ENCODE results near the gene HYOU1.

HYOU1 gene

GRCh38 chr11:119094816-119095065, 37.7 kb upstream of the HYOU1 start:
- no CpG with 5 or more reads among the region's 19 CpGs for WGBS (ENCODE audit: insufficient coverage, insufficient read length)
- peaks cover 2% of the 10 kb centered on the region; the same call in 1 of the 2 replicates for H3K4me1 ChIP-seq (ENCODE audit: control insufficient read depth, insufficient read depth, low read length)
- H3K27ac ChIP-seq (ENCODE audit: low read length) = no peak overlapping the region
- no peaks in the 10 kb centered on the region for H3K27me3 ChIP-seq (ENCODE audit: control insufficient read depth, insufficient read depth, low read length)
- no peaks in the 10 kb centered on the region for H3K9me3 ChIP-seq (ENCODE audit: control insufficient read depth, insufficient read depth, low read length)
- DNase-seq (ENCODE audit: low read depth, low spot score) = no peak
- peaks cover 24% of the 10 kb centered on the region for H3K36me3 ChIP-seq (ENCODE audit: control insufficient read depth, insufficient read depth, low read length)
- H3K4me3 ChIP-seq (ENCODE audit: low read length) = peak overlapping the region; percentile 86

GRCh38 chr11:119093942-119094815, 37.2 kb upstream of the HYOU1 start:
- Histone ChIP-seq H3K27me3 (ENCODE audit: control insufficient read depth, insufficient read depth, low read length) (no peaks in the 10 kb centered on the region), H3K4me1 (ENCODE audit: control insufficient read depth, insufficient read depth, low read length) (peaks cover 2% of the 10 kb centered on the region; the same call in 1 of the 2 replicates), H3K36me3 (ENCODE audit: control insufficient read depth, insufficient read depth, low read length) (peaks cover 24% of the 10 kb centered on the region), H3K27ac (ENCODE audit: low read length) (no peak overlapping the region), H3K4me3 (ENCODE audit: low read length) (peak overlapping the region; percentile 86), H3K9me3 (ENCODE audit: control insufficient read depth, insufficient read depth, low read length) (no peaks in the 10 kb centered on the region)
- no CpG with 5 or more reads among the region's 81 CpGs for WGBS (ENCODE audit: insufficient coverage, insufficient read length)
- no peak for DNase-seq (ENCODE audit: low read depth, low spot score)

DNA sequence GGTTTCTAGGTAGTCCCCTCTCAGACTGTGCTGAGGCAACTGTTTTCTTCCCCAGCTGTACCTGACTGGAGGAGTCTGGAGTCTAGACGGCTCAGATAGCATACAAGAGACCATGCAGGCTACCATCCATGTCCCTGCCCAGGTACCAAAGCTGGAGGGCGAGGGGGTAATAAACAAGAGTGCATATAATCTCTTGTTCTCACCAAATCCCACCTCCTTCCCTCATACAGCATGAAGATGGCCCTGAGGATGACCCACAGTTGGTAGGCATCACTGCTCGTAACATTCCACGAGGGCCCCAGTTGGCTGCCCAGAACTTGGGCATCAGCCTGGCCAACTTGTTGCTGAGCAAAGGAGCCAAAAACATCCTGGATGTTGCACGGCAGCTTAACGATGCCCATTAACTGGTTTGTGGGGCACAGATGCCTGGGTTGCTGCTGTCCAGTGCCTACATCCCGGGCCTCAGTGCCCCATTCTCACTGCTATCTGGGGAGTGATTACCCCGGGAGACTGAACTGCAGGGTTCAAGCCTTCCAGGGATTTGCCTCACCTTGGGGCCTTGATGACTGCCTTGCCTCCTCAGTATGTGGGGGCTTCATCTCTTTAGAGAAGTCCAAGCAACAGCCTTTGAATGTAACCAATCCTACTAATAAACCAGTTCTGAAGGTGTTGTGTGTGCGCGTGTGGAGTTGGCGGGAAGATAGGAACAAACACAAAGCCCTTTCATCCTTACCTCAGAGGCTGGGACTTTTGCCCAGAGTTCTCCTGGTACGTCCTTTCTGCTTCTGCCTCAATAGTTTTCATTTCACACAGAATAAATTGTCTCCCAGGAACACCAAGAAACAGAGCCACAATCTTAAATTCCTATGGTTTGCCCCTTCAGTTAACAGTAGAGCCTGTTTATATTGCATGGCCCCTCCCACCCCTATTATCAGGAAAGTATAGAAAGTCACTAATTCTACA, 36.2 kb upstream of the HYOU1 start:
- H3K9me3 ChIP-seq (ENCODE audit: control insufficient read depth, insufficient read depth, low read length) = no peaks in the 10 kb centered on the region
- no peak for DNase-seq (ENCODE audit: low read depth, low spot score)
- peaks cover 2% of the 10 kb centered on the region; the same call in 1 of the 2 replicates for H3K4me1 ChIP-seq (ENCODE audit: control insufficient read depth, insufficient read depth, low read length)
- H3K36me3 ChIP-seq (ENCODE audit: control insufficient read depth, insufficient read depth, low read length) = peaks cover 24% of the 10 kb centered on the region
- no peaks in the 10 kb centered on the region for H3K27me3 ChIP-seq (ENCODE audit: control insufficient read depth, insufficient read depth, low read length)
- peak overlapping the region; percentile 86; the same call in 1 of the 2 replicates for H3K4me3 ChIP-seq (ENCODE audit: low read length)
- no peak overlapping the region for H3K27ac ChIP-seq (ENCODE audit: low read length)
- no CpG with 5 or more reads among the region's 12 CpGs for WGBS (ENCODE audit: insufficient coverage, insufficient read length)

GRCh38 chr11:119091966-119092879, 35.2 kb upstream of the HYOU1 start:
- Histone ChIP-seq H3K36me3 (ENCODE audit: control insufficient read depth, insufficient read depth, low read length) (peaks cover 20% of the 10 kb centered on the region), H3K27ac (ENCODE audit: low read length) (no peak overlapping the region), H3K4me3 (ENCODE audit: low read length) (no peak overlapping the region; the same call in 1 of the 2 replicates), H3K4me1 (ENCODE audit: control insufficient read depth, insufficient read depth, low read length) (peaks cover 2% of the 10 kb centered on the region; the same call in 1 of the 2 replicates), H3K9me3 (ENCODE audit: control insufficient read depth, insufficient read depth, low read length) (no peaks in the 10 kb centered on the region), H3K27me3 (ENCODE audit: control insufficient read depth, insufficient read depth, low read length) (no peaks in the 10 kb centered on the region)
- DNase-seq (ENCODE audit: low read depth, low spot score) = no peak
- no CpG with 5 or more reads among the region's 13 CpGs for whole genome bisulfite sequencing (ENCODE audit: insufficient coverage, insufficient read length)

DNA sequence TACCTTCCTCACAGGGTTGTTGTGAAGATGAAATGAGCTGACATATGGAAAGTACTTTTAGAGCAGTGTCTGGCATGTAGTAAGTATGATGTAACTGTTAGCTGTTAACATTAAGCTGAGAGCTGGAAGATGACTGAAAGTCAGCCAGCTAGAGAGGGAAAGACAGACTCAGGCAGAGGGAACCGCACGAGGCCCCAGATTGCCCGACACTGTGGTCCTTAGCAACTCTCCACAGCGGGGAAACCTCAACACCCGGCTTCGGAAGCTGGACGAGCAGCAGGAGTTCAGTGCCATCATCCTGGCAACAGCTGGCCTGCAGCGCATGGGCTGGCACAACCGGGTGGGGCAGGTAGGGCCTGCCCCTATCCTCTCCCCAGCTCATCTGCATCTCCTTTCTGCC, 34.2 kb upstream of the HYOU1 start:
- no peak for DNase-seq (ENCODE audit: low read depth, low spot score)
- H3K27me3 ChIP-seq (ENCODE audit: control insufficient read depth, insufficient read depth, low read length) = no peaks in the 10 kb centered on the region
- H3K9me3 ChIP-seq (ENCODE audit: control insufficient read depth, insufficient read depth, low read length) = no peaks in the 10 kb centered on the region
- peaks cover 2% of the 10 kb centered on the region; the same call in 1 of the 2 replicates for H3K4me1 ChIP-seq (ENCODE audit: control insufficient read depth, insufficient read depth, low read length)
- WGBS (ENCODE audit: insufficient coverage, insufficient read length) = no CpG with 5 or more reads among the region's 9 CpGs
- no peak overlapping the region for H3K4me3 ChIP-seq (ENCODE audit: low read length)
- H3K27ac ChIP-seq (ENCODE audit: low read length) = no peak overlapping the region
- peaks cover 17% of the 10 kb centered on the region for H3K36me3 ChIP-seq (ENCODE audit: control insufficient read depth, insufficient read depth, low read length)

- WGBS (ENCODE audit: insufficient coverage, insufficient read length) = no CpG with 5 or more reads among the region's 1 CpG
- Histone ChIP-seq H3K36me3 (ENCODE audit: control insufficient read depth, insufficient read depth, low read length) (peaks cover 17% of the 10 kb centered on the region), H3K4me1 (ENCODE audit: control insufficient read depth, insufficient read depth, low read length) (peaks cover 2% of the 10 kb centered on the region; the same call in 1 of the 2 replicates)
Observed at GRCh38 chr11:119089319-119089718, 32.3 kb upstream of the HYOU1 start.

DNA sequence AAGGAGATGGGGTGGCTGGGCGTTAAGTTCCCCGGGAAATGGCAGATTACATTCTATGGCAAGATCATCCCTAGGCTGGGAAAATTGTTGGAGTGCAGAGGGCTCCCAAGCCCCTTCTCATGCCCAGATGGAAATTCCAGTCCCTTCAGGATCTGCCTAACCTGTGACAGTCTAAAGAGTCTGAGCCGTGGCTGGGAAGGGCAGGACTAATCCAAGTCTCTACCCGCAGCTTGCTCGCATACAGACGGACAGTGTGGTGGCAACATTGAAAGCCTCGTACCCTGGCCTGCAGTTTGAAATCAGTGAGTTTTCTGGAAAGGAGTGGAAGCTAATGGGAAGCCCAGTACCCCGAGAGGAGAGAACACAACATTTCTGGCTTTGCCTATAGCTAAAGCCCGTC, 31.4 kb upstream of the HYOU1 start:
- H3K9me3 ChIP-seq (ENCODE audit: control insufficient read depth, insufficient read depth, low read length) = no peaks in the 10 kb centered on the region
- peaks cover 17% of the 10 kb centered on the region for H3K36me3 ChIP-seq (ENCODE audit: control insufficient read depth, insufficient read depth, low read length)
- DNase-seq (ENCODE audit: low read depth, low spot score) = no peak
- no peak overlapping the region for H3K4me3 ChIP-seq (ENCODE audit: low read length)
- WGBS (ENCODE audit: insufficient coverage, insufficient read length) = no CpG with 5 or more reads among the region's 9 CpGs
- no peaks in the 10 kb centered on the region for H3K27me3 ChIP-seq (ENCODE audit: control insufficient read depth, insufficient read depth, low read length)
- H3K4me1 ChIP-seq (ENCODE audit: control insufficient read depth, insufficient read depth, low read length) = peaks cover 2% of the 10 kb centered on the region; the same call in 1 of the 2 replicates
- no peak overlapping the region for H3K27ac ChIP-seq (ENCODE audit: low read length)

More at GRCh38 chr11:119089319-119089718, 32.3 kb upstream of the HYOU1 start:
- no peak for DNase-seq (ENCODE audit: low read depth, low spot score)
- Histone ChIP-seq H3K4me3 (ENCODE audit: low read length) (no peak overlapping the region), H3K27ac (ENCODE audit: low read length) (no peak overlapping the region), H3K9me3 (ENCODE audit: control insufficient read depth, insufficient read depth, low read length) (no peaks in the 10 kb centered on the region), H3K27me3 (ENCODE audit: control insufficient read depth, insufficient read depth, low read length) (no peaks in the 10 kb centered on the region)

DNA sequence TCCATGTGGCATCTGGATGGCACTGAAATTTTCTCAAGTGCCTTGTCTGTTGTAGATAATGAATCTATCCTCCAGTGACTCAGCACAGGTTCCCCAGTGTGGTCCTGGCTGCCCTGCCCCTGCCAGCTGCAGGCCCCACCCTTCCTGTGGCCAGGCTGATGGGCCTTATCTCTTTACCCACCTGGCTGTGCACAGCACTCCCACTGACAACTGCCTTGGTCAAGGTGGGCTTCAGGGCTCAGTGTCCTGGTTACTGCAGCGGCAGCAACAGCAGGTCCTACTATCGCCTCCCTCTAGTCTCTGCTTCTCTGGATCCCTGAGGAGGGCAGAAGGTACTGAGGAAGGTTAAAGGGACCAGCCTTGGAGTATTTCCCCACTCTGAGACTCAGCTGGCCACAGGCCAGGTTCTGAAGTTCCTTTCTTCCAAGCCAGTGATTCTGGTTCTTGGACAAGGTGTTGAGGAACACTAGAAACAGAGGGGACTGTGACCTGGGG, 30.8 kb upstream of the HYOU1 start:
- H3K36me3 ChIP-seq (ENCODE audit: control insufficient read depth, insufficient read depth, low read length) = peaks cover 12% of the 10 kb centered on the region
- DNase-seq (ENCODE audit: low read depth, low spot score) = no peak
- H3K9me3 ChIP-seq (ENCODE audit: control insufficient read depth, insufficient read depth, low read length) = no peaks in the 10 kb centered on the region
- no peak overlapping the region for H3K4me3 ChIP-seq (ENCODE audit: low read length)
- no peaks in the 10 kb centered on the region for H3K27me3 ChIP-seq (ENCODE audit: control insufficient read depth, insufficient read depth, low read length)
- H3K27ac ChIP-seq (ENCODE audit: low read length) = no peak overlapping the region
- WGBS (ENCODE audit: insufficient coverage, insufficient read length) = no CpG with 5 or more reads among the region's 2 CpGs
- H3K4me1 ChIP-seq (ENCODE audit: control insufficient read depth, insufficient read depth, low read length) = peaks cover 1% of the 10 kb centered on the region; the same call in 1 of the 2 replicates

DNA sequence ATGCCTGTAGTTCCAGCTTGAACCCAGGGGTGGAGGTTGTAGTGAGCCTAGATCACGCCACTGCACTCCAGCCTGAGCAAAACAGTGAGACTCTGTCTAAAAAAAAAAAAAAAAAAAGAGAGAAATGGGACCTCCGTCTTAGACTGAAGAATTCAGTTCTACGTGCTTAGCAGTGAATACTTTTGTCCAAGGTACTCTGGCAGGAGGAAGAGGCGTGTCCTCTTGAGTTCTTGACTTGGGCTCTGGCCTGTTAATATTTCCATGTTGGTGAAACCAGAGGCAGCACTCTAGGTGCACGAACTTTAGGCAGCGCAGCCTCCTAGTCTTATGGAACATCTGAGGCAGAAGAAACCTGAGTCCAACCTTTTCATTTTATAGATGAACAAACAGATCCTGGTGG, 30.1 kb upstream of the HYOU1 start:
- H3K4me3 ChIP-seq (ENCODE audit: low read length) = no peak overlapping the region
- no peak overlapping the region for H3K27ac ChIP-seq (ENCODE audit: low read length)
- H3K4me1 ChIP-seq (ENCODE audit: control insufficient read depth, insufficient read depth, low read length) = no peaks in the 10 kb centered on the region

More for the DNA sequence above, 30.1 kb upstream of the HYOU1 start:
- no peak for DNase-seq (ENCODE audit: low read depth, low spot score)
- Histone ChIP-seq H3K27me3 (ENCODE audit: control insufficient read depth, insufficient read depth, low read length) (no peaks in the 10 kb centered on the region), H3K36me3 (ENCODE audit: control insufficient read depth, insufficient read depth, low read length) (peaks cover 7% of the 10 kb centered on the region; the same call in 1 of the 2 replicates), H3K9me3 (ENCODE audit: control insufficient read depth, insufficient read depth, low read length) (no peaks in the 10 kb centered on the region)
- WGBS (ENCODE audit: insufficient coverage, insufficient read length) = no CpG with 5 or more reads among the region's 6 CpGs
